ENCODE measurements around the gene SLC25A24.

DNA sequence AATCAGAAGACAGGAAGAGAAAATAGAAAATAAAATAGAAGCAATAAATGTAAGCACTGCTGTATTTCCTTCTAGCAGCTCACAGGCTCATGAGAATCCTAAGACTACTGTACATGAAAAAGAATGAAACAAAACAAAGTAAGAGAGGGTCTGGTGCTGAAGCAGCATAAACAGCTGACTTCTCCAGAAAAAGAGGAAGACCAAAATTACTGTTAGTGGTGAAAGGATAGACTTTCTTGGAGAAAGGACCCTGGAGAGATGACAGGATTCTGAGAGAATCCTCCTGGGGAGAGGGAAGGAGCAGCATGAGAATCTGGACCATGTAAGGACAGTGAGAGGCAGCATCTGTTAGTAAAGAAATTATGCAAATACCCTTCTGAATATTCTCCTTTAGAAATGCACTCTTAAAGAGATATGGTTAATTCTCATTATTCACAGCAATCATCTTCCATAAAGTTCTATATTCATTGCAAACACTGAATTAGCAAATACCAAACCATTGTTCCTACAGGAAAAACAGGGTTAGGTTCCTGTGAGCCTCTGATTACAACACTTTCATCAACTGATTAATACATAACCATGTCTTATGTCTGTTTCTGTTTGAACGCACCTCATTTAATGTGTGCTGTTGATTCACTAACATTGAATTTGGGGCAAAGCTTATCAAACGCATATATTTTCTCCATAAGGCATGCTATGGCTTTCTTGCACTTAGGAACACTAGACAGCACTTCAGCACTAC is 17.0 kb downstream of the SLC25A24 start:
- TF ChIP-seq CTCF (IDR thresholded peaks at IDR 0.05; ENCODE audit: low read depth, low read length, poor library complexity, severe bottlenecking) (no peak), EZH2phosphoT487 (IDR thresholded peaks at IDR 0.05; ENCODE audit: borderline replicate concordance, low read length) (no peak)

Data from DOHH2 (cell line).